Measurements from ENCODE around the gene SIRT4.

The SIRT4 gene

DNA sequence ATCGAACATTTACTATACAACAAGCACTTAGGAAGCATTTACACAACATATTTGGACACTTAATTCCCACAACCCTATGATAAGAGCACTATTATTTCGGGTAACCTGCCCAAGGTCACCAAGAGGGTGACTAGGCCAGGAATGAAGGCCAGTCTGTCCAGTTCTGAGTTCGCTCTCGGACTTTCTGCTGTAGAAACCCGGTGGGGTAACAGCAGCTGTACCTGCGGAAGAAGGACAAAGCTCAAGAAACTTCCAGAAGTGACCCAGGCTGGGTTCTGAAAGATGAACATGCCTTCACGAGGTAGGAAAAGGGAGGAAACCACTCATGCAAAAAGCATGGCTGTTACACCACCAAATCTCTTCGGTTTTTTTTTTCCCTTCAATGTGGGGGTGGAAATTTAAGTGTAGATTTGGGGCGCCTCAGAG is 14.7 kb downstream of the SIRT4 start:
- H3K27ac ChIP-seq, result peak overlapping the region; percentile 79
- peaks cover 16 to 17% of the 10 kb centered on the region in 2 experiments for H3K4me1 ChIP-seq (ENCODE audit: control insufficient read depth in 1 of 2, insufficient read depth in 1 of 2, low read depth in 1 of 2, low read length in 1 of 2)
- no peaks in the 10 kb centered on the region for H3K36me3 ChIP-seq
- no peak for TF ChIP-seq CTCF (IDR thresholded peaks at IDR 0.05)
- H3K27me3 ChIP-seq, result no peaks in the 10 kb centered on the region
- no peaks in the 10 kb centered on the region for H3K9me3 ChIP-seq
- H3K4me3 ChIP-seq (ENCODE audit: low read depth in 1 of 2, low read length in 1 of 2), result peak overlapping the region; percentile 62 to 68

- Histone ChIP-seq H3K4me1 (ENCODE audit: control insufficient read depth in 1 of 2, insufficient read depth in 1 of 2, low read depth in 1 of 2, low read length in 1 of 2) (peaks cover 16 to 17% of the 10 kb centered on the region in 2 experiments), H3K27me3 (no peaks in the 10 kb centered on the region), H3K9me3 (no peaks in the 10 kb centered on the region), H3K36me3 (no peaks in the 10 kb centered on the region), H3K4me3 (ENCODE audit: low read depth in 1 of 2, low read length in 1 of 2) (peak overlapping the region; percentile 62 to 68), H3K27ac (peak overlapping the region; percentile 79)
- TF ChIP-seq CTCF (IDR thresholded peaks at IDR 0.05), result no peak
Observed at GRCh38 chr12:120317224-120318105, 15.3 kb downstream of the SIRT4 start.

DNA sequence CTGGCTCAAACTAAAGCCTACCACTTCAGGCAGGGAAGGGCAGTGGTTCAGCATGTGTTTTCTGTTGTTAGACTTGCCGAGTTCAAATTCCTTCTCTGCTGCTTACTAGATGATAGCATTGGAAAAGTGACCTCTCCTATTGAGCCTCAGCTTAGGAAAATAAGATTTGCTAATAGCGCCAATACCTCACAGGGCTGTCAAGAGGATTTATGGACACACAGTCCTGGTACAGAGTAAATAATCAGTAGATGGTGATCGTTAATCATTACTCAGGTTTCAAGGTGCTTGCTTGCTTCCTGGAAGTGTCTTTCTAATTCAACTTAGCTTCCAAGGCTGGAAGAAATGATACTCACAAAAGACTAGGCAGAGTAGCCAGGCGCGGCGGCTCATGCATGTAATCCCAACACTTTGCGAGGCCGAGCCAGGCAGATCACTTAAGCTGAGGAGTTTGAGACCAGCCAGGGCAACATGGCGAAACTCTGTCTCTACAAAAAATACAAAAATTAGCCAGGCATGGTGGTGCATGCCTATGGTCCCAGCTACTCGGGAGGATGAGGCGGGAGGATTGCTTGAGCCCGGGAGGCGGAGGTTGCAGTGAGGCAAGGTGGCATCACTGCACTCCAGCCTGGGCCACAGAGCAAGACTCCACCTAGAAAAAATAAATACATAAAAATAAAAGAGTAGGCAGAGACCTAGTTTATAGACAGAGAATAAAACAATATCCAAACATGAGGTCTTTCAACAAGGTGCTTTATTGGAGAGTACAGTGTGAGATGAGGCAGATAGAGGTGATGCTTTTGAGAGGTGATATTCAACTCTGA is 19.5 kb downstream of the SIRT4 start:
- TF ChIP-seq CTCF (IDR thresholded peaks at IDR 0.05), result no peak
- Histone ChIP-seq H3K27ac (no peak overlapping the region), H3K4me3 (ENCODE audit: low read depth in 1 of 2, low read length in 1 of 2) (no peak overlapping the region), H3K9me3 (no peaks in the 10 kb centered on the region), H3K4me1 (ENCODE audit: control insufficient read depth in 1 of 2, insufficient read depth in 1 of 2, low read depth in 1 of 2, low read length in 1 of 2) (peaks cover 21 to 24% of the 10 kb centered on the region in 2 experiments), H3K36me3 (no peaks in the 10 kb centered on the region), H3K27me3 (no peaks in the 10 kb centered on the region)

- no peaks in the 10 kb centered on the region for H3K36me3 ChIP-seq
- no peaks in the 10 kb centered on the region for H3K27me3 ChIP-seq
- peaks cover 5 to 7% of the 10 kb centered on the region in 2 experiments for H3K4me1 ChIP-seq (ENCODE audit: control insufficient read depth in 1 of 2, insufficient read depth in 1 of 2, low read depth in 1 of 2, low read length in 1 of 2)
- no peak for TF ChIP-seq CTCF (IDR thresholded peaks at IDR 0.05)
- no peak overlapping the region for H3K4me3 ChIP-seq (ENCODE audit: low read depth in 1 of 2, low read length in 1 of 2)
- H3K27ac ChIP-seq, result no peak overlapping the region
- no peaks in the 10 kb centered on the region for H3K9me3 ChIP-seq
Observed at GRCh38 chr12:120323772-120324171, 21.7 kb downstream of the SIRT4 start.

- H3K4me1 ChIP-seq (ENCODE audit: control insufficient read depth in 1 of 2, insufficient read depth in 1 of 2, low read depth in 1 of 2, low read length in 1 of 2), result peaks cover 5 to 7% of the 10 kb centered on the region in 2 experiments
- TF ChIP-seq CTCF (IDR thresholded peaks at IDR 0.05), result no peak
- no peaks in the 10 kb centered on the region for H3K9me3 ChIP-seq
- no peaks in the 10 kb centered on the region for H3K36me3 ChIP-seq
- H3K27ac ChIP-seq, result no peak overlapping the region
- no peak overlapping the region for H3K4me3 ChIP-seq (ENCODE audit: low read depth in 1 of 2, low read length in 1 of 2)
- H3K27me3 ChIP-seq, result no peaks in the 10 kb centered on the region
Observed at GRCh38 chr12:120324841-120325417, 22.8 kb downstream of the SIRT4 start.
